Fibroblast of the aortic adventitia (primary cell): ENCODE measurements around the gene UQCC5. TPM values are rescaled to one million over a fixed set of nuclear protein-coding genes. Genes with fewer than 3 reads are reported as not detected.

Experiments used
- DNase-seq: peaks from one replicate; pipeline ENCODE4 v3.0.0-alpha.2; 2010; ENCODE audit warnings: low read depth
- H3K4me3 ChIP-seq: 2 replicates; pipeline ENCODE4 v1.5.1; 2011; ENCODE audit warnings: low read depth, mild to moderate bottlenecking, control low read depth, low read length, moderate library complexity
- total RNA-seq: library from RNA; depleted of rRNA; stranded (reverse); fragments of >200 nt; gene quantifications from 2 replicates; pipeline ENCODE4 v1.2.3, GENCODE V29; 2012; ENCODE audit warnings: low replicate concordance
- TF ChIP-seq, protein P1 (sequence below): IDR thresholded peaks from 2 replicates; pipeline ENCODE4 v1.5.1; 2011; ENCODE audit warnings: mild to moderate bottlenecking, low read length, control low read depth, inconsistent platforms; ENCODE audit not compliant: insufficient read depth

The UQCC5 gene
- total RNA-seq, 1 donor: 7.7 TPM

DNA sequence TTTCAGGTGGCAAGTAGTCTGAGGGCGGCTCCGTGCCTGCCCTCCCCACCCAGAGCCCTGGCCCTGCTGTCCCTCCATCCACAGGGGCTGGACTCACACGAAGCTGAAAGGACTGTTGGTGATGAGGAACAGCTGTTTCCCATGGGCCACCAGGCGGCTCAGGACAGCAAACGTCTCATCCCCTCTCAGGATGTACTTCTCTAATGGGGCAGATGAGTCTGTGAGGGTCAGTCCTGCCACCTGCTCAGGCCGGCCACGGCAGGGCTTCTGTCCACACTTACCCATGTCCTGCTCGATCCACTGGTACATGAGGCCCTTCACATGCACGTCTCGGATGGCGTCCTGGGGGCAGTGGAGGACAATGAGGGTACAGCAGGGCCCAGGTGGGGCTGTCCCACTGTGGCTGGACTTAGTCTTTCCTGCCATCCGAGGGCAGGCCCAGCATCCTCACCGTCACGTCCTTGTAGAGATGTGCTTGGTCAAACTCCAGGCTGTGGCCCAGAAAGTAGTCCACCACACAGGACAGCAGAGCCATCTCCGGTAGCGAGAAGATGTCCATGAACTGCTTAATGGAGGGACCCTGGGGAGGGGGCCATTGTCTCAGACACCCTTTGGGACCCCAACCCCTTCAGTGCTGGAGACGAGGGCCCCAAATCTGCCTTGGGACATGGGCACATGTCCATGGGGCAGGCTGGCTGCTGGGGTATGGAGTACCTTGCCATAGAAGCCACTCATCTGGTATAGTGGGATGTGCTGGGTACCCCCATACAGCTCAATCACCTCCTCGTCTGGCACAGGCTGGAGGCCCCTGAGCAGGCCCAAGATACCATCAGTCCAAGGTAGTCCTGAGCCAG is 8.4 kb upstream of the UQCC5 start:
- no peak overlapping the region for H3K4me3 ChIP-seq
- TF ChIP-seq, protein P1, sequence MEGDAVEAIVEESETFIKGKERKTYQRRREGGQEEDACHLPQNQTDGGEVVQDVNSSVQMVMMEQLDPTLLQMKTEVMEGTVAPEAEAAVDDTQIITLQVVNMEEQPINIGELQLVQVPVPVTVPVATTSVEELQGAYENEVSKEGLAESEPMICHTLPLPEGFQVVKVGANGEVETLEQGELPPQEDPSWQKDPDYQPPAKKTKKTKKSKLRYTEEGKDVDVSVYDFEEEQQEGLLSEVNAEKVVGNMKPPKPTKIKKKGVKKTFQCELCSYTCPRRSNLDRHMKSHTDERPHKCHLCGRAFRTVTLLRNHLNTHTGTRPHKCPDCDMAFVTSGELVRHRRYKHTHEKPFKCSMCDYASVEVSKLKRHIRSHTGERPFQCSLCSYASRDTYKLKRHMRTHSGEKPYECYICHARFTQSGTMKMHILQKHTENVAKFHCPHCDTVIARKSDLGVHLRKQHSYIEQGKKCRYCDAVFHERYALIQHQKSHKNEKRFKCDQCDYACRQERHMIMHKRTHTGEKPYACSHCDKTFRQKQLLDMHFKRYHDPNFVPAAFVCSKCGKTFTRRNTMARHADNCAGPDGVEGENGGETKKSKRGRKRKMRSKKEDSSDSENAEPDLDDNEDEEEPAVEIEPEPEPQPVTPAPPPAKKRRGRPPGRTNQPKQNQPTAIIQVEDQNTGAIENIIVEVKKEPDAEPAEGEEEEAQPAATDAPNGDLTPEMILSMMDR: no peak
- no peak for DNase-seq

DNA sequence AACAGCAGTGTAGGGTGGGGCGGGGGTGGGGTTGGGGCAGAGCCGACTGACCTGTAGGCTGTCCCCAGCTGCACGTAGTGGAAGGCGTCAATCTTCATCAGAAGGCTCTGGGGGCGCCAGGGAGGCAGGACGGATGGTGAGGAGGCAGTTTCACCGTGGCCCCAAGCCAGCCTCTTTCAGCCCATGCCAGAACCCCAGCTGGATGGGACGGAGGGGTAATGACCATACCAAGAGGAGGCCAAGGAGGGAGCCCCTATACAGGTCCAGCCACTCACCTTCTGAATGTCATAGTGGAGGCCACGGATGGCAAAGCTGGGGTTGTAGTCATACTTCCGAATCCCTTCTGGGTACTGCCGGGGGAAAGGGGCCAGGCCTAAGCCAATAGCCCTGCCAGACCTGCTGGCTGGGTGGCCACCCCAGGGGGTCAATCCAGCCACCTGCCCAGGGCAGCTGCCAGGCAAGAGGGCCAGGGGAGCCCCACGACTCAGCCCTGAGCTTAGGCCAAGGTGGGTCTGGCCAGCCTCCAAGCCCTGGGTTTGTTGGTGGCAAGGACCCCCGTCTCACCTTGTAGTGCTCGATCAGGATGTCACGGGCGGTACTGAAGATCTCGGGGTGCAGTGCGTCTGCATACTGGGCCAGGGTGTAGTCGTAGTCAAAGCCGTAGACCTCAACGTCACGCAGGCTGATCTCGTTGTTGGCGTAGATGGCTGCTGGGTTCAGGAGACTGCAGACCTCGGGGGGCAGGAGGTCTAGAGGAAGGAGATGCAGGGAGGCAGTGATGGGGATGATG is 7.6 kb upstream of the UQCC5 start:
- H3K4me3 ChIP-seq: no peak overlapping the region
- no peak for DNase-seq
- TF ChIP-seq, protein P1: no peak

DNA sequence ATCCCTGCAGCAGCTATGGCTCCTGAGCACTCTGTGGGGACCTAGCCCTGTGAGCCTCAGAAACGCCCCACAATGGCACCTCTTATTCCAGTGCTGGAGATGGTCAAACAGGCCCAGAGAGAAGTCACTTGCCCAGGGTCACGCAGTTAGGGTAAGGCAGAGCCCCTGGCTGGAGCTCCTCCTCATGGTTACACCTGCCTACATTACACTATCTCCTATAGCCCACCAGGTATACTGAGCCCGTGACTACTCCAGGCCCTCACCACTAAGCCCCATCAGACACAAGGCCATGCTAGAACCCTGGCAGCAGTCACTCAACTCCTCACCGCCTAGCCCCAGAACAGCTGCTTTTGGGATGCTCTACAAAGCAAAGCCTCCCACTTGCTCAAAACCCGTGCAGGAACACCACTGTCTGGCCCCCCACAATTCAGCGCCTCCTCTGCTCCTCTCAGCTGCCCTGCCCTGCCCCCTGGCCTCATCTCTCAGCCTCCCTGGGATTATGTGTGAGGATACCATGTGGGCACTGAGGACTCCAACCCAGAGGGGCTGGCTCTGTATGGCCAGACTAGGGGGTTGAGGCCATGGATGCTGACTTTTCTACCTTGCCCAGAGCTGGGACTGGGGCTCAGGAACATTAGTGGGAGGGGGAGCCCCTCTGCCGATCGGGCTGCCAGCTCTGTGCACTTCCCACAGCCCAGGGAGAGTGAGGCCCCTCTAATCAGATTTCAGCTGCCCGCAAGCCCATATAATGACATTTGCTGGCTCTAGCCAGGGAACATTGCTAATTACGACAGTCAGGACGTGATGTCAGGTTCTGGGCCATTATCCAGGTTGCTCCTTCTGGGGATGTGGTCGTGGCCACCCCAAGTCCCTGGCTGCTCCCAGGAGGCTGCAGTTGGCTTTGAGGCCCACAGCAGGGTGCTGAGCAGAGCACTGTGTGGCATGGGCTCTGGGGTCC is 6.8 kb upstream of the UQCC5 start:
- TF ChIP-seq, protein P1: no peak
- peak; percentile 22 for DNase-seq
- no peak overlapping the region for H3K4me3 ChIP-seq

DNA sequence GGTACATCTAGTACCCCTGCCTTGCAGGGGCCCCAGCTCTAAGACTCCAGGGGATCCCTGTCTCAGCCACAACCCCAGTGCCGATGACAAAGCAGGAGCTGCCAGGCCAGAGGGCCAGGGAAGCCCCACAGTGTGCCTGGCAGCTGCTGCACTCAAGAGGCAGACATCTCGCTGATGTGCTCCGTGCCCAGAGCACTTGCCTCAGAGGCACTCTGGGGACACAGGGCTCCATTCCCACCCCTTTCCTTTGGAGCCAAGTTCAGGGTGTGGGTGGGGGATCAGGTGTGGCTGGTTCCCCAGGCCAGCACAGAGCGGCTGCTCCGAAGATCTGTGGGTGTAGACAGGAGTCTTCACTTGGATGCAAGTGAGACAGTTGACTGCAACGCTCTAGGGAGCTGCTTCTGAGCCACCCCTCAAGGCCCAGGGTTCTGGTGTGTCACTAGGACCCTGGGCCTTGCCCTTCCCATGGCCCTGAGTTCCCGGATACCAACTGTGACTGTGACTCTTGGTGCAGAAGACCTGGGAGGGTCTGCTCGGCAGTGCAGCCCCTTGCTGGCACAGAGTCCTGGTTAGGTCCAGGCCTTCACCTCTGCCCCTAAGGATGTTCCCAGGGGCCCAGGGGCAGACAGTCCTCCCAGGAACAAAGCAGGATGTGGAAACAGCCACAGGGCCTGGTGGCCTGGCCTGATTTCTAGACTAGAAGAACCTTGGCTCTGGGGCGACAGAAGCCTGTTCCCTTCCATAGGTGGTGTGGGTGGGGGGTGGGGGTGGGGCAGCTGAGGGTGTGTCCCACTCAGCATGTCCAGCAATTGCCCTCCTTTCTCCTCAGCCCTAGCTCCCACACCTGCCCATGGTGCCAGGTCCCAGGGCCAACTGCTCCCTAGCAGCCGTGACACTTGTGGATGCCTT is 5.2 kb upstream of the UQCC5 start:
- DNase-seq: no peak
- no peak overlapping the region for H3K4me3 ChIP-seq

DNA sequence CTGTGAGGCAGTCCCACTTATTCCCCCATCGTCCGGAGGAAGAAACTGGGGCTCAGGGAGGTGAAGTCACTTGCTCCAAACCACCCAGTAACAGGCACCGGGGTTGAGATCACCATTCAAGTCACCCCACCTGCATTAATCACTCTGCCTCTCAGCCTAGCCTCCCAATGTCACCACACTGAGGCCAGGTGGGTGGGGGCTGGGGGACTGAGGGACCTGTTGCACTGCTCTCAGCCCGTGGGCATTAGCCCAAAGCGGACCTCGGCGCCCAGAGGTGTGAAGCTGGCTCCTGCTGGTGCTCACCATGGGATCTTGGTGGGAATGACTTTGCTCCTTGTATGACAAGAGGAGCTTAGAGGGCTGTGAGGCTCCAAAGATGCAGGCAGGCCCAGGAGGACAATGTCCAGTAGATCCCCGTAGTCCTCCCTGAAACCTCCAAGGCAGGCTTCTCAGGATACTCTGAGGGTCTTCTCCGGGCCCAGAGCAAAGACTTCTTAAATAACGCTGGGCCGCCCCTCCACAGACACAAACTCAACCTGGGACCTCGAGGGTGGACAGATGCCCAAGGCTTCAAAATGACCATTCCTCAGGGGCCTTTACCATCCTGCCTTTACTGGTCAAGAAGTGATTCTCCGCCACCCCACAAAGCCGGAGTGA is 4.4 kb upstream of the UQCC5 start:
- peak overlapping the region; percentile 74 for H3K4me3 ChIP-seq
- DNase-seq: no peak
- TF ChIP-seq, protein P1: no peak

More for the DNA sequence above, 5.2 kb upstream of the UQCC5 start:
- TF ChIP-seq, protein P1: no peak
